ENCODE results near the gene NDUFB1. TPM values are rescaled to one million over a fixed set of nuclear protein-coding genes. Genes with fewer than 3 reads are reported as not detected.

The NDUFB1 gene
- total RNA-seq, 1 donor from 2014 or later = 88.2 TPM

GRCh38 chr14:92153581-92153980, 32.1 kb upstream of the NDUFB1 start:
- Mint-ChIP-seq H3K36me3 (ENCODE audit: low read depth) (peaks cover 69% of the 10 kb centered on the region), H3K4me1 (no peaks in the 10 kb centered on the region), H3K4me3 (no peak overlapping the region), H3K27me3 (no peaks in the 10 kb centered on the region), H3K9me3 (no peaks in the 10 kb centered on the region), H3K27ac (no peak overlapping the region)
- intact Hi-C loops (cut with micrococcal nuclease) = no loop called here
- TF ChIP-seq CTCF (IDR thresholded peaks at IDR 0.05) = no peak
- ATAC-seq (ENCODE audit: low read depth) (no peak), DNase-seq (no peak)
- CTCF ChIA-PET = no interaction called here
- POLR2A ChIA-PET = no interaction called here

- no peak for TF ChIP-seq CTCF (IDR thresholded peaks at IDR 0.05)
- ATAC-seq (ENCODE audit: low read depth) (no peak), DNase-seq (no peak)
- H3K27me3 Mint-ChIP-seq = no peaks in the 10 kb centered on the region
- no peak overlapping the region for H3K4me3 Mint-ChIP-seq
- CTCF ChIA-PET = no interaction called here
- no peaks in the 10 kb centered on the region for H3K9me3 Mint-ChIP-seq
- no peak overlapping the region for H3K27ac Mint-ChIP-seq
- peaks cover 67% of the 10 kb centered on the region for H3K36me3 Mint-ChIP-seq (ENCODE audit: low read depth)
- POLR2A ChIA-PET = no interaction called here
- intact Hi-C loops (cut with micrococcal nuclease) = no loop called here
- H3K4me1 Mint-ChIP-seq = no peaks in the 10 kb centered on the region
These were observed 23.2 kb upstream of the NDUFB1 start for GRCh38 chr14:92144708-92145107.

- TF ChIP-seq CTCF (IDR thresholded peaks at IDR 0.05) = no peak
- intact Hi-C loops (cut with micrococcal nuclease) = no loop called here
- Mint-ChIP-seq H3K27me3 (no peaks in the 10 kb centered on the region), H3K36me3 (ENCODE audit: low read depth) (peaks cover 68% of the 10 kb centered on the region), H3K9me3 (no peaks in the 10 kb centered on the region), H3K27ac (no peak overlapping the region), H3K4me3 (no peak overlapping the region), H3K4me1 (no peaks in the 10 kb centered on the region)
- ChIA-PET POLR2A (no interaction called here), CTCF (no interaction called here)
- ATAC-seq (ENCODE audit: low read depth) = no peak
- no peak for DNase-seq
These were observed 22.5 kb upstream of the NDUFB1 start for GRCh38 chr14:92143962-92144361.

GRCh38 chr14:92143309-92143708, 21.8 kb upstream of the NDUFB1 start:
- TF ChIP-seq CTCF (IDR thresholded peaks at IDR 0.05) = no peak
- CTCF ChIA-PET = no interaction called here

GRCh38 chr14:92135269-92135668, 13.8 kb upstream of the NDUFB1 start:
- CTCF ChIA-PET = interaction anchor here (0.7 to 2.6 kb wide), 10 partner anchors 19 to 648 kb away, joined by 3 to 9 read pairs (median 4); partner anchors contain the start of gene ATXN3
- POLR2A ChIA-PET = interaction anchor here (1.0 kb wide), 1 partner anchor 14 kb away, joined by 3 read pairs; the partner anchor contains the start of genes CPSF2 and NDUFB1
- intact Hi-C loops (cut with micrococcal nuclease) = loop anchor here (1.0 to 5.0 kb wide), 3 partner anchors 321 to 546 kb away; no protein-coding TSS in a partner anchor
- Mint-ChIP-seq H3K9me3 (no peaks in the 10 kb centered on the region), H3K4me1 (no peaks in the 10 kb centered on the region), H3K27ac (no peak overlapping the region), H3K27me3 (no peaks in the 10 kb centered on the region), H3K36me3 (ENCODE audit: low read depth) (peaks cover 67% of the 10 kb centered on the region), H3K4me3 (no peak overlapping the region)
- ATAC-seq (ENCODE audit: low read depth) (no peak), DNase-seq (no peak)
- no peak for TF ChIP-seq CTCF (IDR thresholded peaks at IDR 0.05)

More at GRCh38 chr14:92143309-92143708, 21.8 kb upstream of the NDUFB1 start:
- Mint-ChIP-seq H3K27me3 (no peaks in the 10 kb centered on the region), H3K9me3 (no peaks in the 10 kb centered on the region), H3K4me1 (no peaks in the 10 kb centered on the region), H3K36me3 (ENCODE audit: low read depth) (peaks cover 70% of the 10 kb centered on the region), H3K27ac (no peak overlapping the region), H3K4me3 (no peak overlapping the region)
- ATAC-seq (ENCODE audit: low read depth) (no peak), DNase-seq (no peak)
- intact Hi-C loops (cut with micrococcal nuclease) = no loop called here
- POLR2A ChIA-PET = no interaction called here

Measured in activated B cell treated with CpG ODN at 0.5 μM for 24 hours (primary cell).